Lung (tissue), 16 donors: ENCODE measurements around the gene EMC1. TPM values are rescaled to one million over a fixed set of nuclear protein-coding genes. Genes with fewer than 3 reads are reported as not detected.
A peak's percentile ranks its signal among the peaks of the same experiment; 100 is the strongest.

Source experiments
- ATAC-seq: fragments of 200-7000 bp; cut with Tn5 transposase; one replicate; pipeline ENCODE4 v1.9.1; 2020; ENCODE audit warnings: moderate number of reproducible peaks; ENCODE audit not compliant: insufficient read depth, low FRiP score
- DNase-seq, 3 donors: peaks; one replicate each; pipeline ENCODE4 v3.0.0-alpha.2; 2013 to 2017
- H3K27ac ChIP-seq, 2 donors: one replicate each; pipeline ENCODE4 v1.5.1; 2013; ENCODE audit warnings: mild to moderate bottlenecking in 2 of 2, moderate library complexity in 2 of 2, control low read depth in 1 of 2, inconsistent platforms in 1 of 2, low read depth in 1 of 2, low read length in 1 of 2
- H3K27me3 ChIP-seq, 3 donors: one replicate each; pipeline ENCODE4 v1.5.1; 2013; ENCODE audit warnings: low read length in 2 of 3; ENCODE audit not compliant: control insufficient read depth in 3 of 3, insufficient read depth in 3 of 3
- H3K36me3 ChIP-seq, 4 donors: one replicate each; pipeline ENCODE4 v1.5.1; 2013; ENCODE audit warnings: low read length in 4 of 4, mild to moderate bottlenecking in 1 of 4, moderate library complexity in 1 of 4; ENCODE audit not compliant: control insufficient read depth in 4 of 4, insufficient read depth in 4 of 4
- H3K4me1 ChIP-seq, 5 donors: one replicate each; pipeline ENCODE4 v1.5.1; 2013; ENCODE audit warnings: low read length in 5 of 5, mild to moderate bottlenecking in 2 of 5, moderate library complexity in 1 of 5; ENCODE audit not compliant: control insufficient read depth in 5 of 5, insufficient read depth in 5 of 5
- H3K4me3 ChIP-seq: one replicate; pipeline ENCODE4 v1.5.1; 2013; ENCODE audit warnings: mild to moderate bottlenecking, control low read depth, moderate library complexity
- H3K9ac ChIP-seq, 2 donors: one replicate each; pipeline ENCODE4 v1.5.1; 2013; ENCODE audit warnings: low read length in 2 of 2, control low read depth in 1 of 2; ENCODE audit not compliant: insufficient read depth in 1 of 2
- H3K9me3 ChIP-seq, 4 donors: one replicate each; pipeline ENCODE4 v1.5.1; 2013; ENCODE audit warnings: low read length in 3 of 4, mild to moderate bottlenecking in 1 of 4, moderate library complexity in 1 of 4; ENCODE audit not compliant: control insufficient read depth in 4 of 4, insufficient read depth in 3 of 4
- CTCF ChIP-seq: IDR thresholded peaks from 2 replicates; pipeline ENCODE4 v1.5.1; 2012; ENCODE audit warnings: mild to moderate bottlenecking; ENCODE audit errors: control extremely low read depth, extremely low read depth
- WGBS, 2 donors: extraction: QIAGEN DNeasy Blood & Tissue Kit; methylation state at CpG; one replicate each; pipeline ENCODE4 v1.1.7; 2013; 5-methylcytosine and 5-hydroxymethylcytosine counted together
- long read RNA-seq, 5 donors: transcript quantifications; one replicate each; lab custom pipeline, GENCODE V29; 2026
- polyA plus RNA-seq, 2 donors: library from polyadenylated mRNA; stranded (reverse); fragments of 200-250 nt; gene quantifications; one replicate each; pipeline ENCODE4 v1.2.1, GENCODE V29; 2013
- total RNA-seq, 2 donors: library from RNA; depleted of rRNA in 1 of 2; stranded (reverse); fragments of >200 nt in 1 of 2; gene quantifications; one replicate each; pipeline ENCODE4 v1.2.1, GENCODE V29; 2014 to 2021
- donor health status: control.
- donor health status: control.
- donor health status: Bipolar disorder and iron deficiency.
- donor health status: healthy.
- donor health status: DM: yes; HTN: yes; CAD: no.

Gene EMC1
- total RNA-seq (10 to 100 TPM; 50.1 to 52.7 TPM), polyA plus RNA-seq (10 to 100 TPM; 12.1 to 22.9 TPM)
- long read RNA-seq, donor 1, partial matches to known transcripts = 6 of 15 reads
- long read RNA-seq, donor 1, other reads (novel, unspliced or antisense) = 6 of 15 reads
- long read RNA-seq, donor 2, partial matches to known transcripts = 0 of 1 reads
- long read RNA-seq, donor 2, other reads (novel, unspliced or antisense) = 0 of 1 reads
- long read RNA-seq, donor 3, full-length matches to known transcripts = 5 of 5 reads
- long read RNA-seq, donor 3, partial matches to known transcripts = 0 of 5 reads
- long read RNA-seq, donor 3, other reads (novel, unspliced or antisense) = 0 of 5 reads
- long read RNA-seq, donor 4, partial matches to known transcripts = 0 of 1 reads
- long read RNA-seq, donor 4, other reads (novel, unspliced or antisense) = 0 of 1 reads
- long read RNA-seq, donor 5, full-length matches to known transcripts = 5 of 43 reads
- long read RNA-seq, donor 5, partial matches to known transcripts = 38 of 43 reads
- long read RNA-seq, donor 5, other reads (novel, unspliced or antisense) = 0 of 43 reads

- 0% methylated on average over 75 to 81 of the region's 81 CpGs for WGBS, 2 donors
- no peaks in the 10 kb centered on the region for H3K9me3 ChIP-seq
- H3K27ac ChIP-seq = peak within 1 kb of the TSS; percentile 92 to 96
- H3K27me3 ChIP-seq = no peaks in the 10 kb centered on the region
- DNase-seq (peak; percentile 88 to 90 (median 90)), ATAC-seq (peak; percentile 95)
- peak within 1 kb of the TSS; percentile 93 for H3K4me3 ChIP-seq
- H3K9ac ChIP-seq = peak within 1 kb of the TSS; percentile 81 to 91
- no peak for TF ChIP-seq CTCF
- H3K4me1 ChIP-seq = peaks cover 0 to 25% (median 10%) of the 10 kb centered on the region in 5 donors
- peaks cover 0 to 10% (median 4%) of the 10 kb centered on the region in 4 donors for H3K36me3 ChIP-seq
Observed at GRCh38 chr1:19251305-19252196, at the start of gene EMC1, which contains the start of gene MRTO4. TSS of gene EMC1 (minus strand) at chr1:19251524. CDS start at chr1:19251509, 15 bp downstream. TSS of gene MRTO4 (plus strand) at chr1:19251805. CDS start at chr1:19251836, 31 bp downstream.

DNA sequence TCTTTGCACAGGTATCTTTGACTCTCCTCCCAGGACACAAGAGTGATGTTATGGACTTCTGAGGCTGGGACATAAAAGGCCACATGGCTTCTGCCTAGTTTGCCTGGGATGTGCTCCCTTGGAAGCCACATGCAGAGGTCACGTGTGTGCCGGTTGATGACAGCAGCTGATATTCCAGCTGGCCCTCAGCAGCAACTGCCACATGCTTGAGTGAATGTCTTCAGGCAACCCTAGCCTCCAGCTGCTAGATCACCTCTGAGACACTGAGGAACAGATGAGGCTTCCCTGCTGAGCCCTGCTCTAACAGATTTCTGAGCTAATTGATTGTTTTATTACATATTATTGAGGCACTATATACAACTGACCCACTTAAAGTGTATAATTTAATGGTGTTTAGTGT is 48.9 kb upstream of the EMC1 start:
- ATAC-seq (no peak), DNase-seq (no peak)
- H3K9me3 ChIP-seq = peaks cover 0 to 3% (median 1%) of the 10 kb centered on the region in 4 donors
- peaks cover 11 to 26% (median 23%) of the 10 kb centered on the region in 4 donors for H3K36me3 ChIP-seq
- no peak for TF ChIP-seq CTCF
- 93 to 95% methylated on average over 2 of the region's 2 CpGs for WGBS, 2 donors
- no peak overlapping the region for H3K4me3 ChIP-seq
- no peak overlapping the region for H3K27ac ChIP-seq
- H3K4me1 ChIP-seq = no peaks in the 10 kb centered on the region
- no peaks in the 10 kb centered on the region for H3K27me3 ChIP-seq
- H3K9ac ChIP-seq = no peak overlapping the region

- H3K4me3 ChIP-seq = no peak overlapping the region
- 73 to 95% methylated on average over 2 of the region's 2 CpGs for WGBS, 2 donors
- H3K27me3 ChIP-seq = peaks cover 0 to 2% (median 0%) of the 10 kb centered on the region in 3 donors
- H3K9ac ChIP-seq = no peak overlapping the region
- no peak for DNase-seq
- no peaks in the 10 kb centered on the region for H3K4me1 ChIP-seq
- peaks cover 0 to 5% (median 3%) of the 10 kb centered on the region in 4 donors for H3K36me3 ChIP-seq
- TF ChIP-seq CTCF = no peak
- peaks cover 1 to 12% (median 8%) of the 10 kb centered on the region in 4 donors for H3K9me3 ChIP-seq
- ATAC-seq = no peak
- no peak overlapping the region for H3K27ac ChIP-seq
Observed at GRCh38 chr1:19294638-19295037, 43.3 kb upstream of the EMC1 start.
